HCT116 (cell line): ENCODE data around the gene SUSD6. TPM values are rescaled to one million over a fixed set of nuclear protein-coding genes. Genes with fewer than 3 reads are reported as not detected.

ENCODE experiments used
- ATAC-seq: fragments of 200-7000 bp; cut with Tn5 transposase; 2 replicates; pipeline ENCODE4 v1.9.1; 2020; ENCODE audit warnings: mild to moderate bottlenecking, moderate library complexity
- BruUV-seq: library from RNA; stranded (reverse); fragments of 400-500 nt; replicated peaks from 2 replicates; lab custom pipeline; 2021; lab: Mats Ljungman, UMichigan
- CTCF ChIA-PET: fragments of 300-600 bp; sonication (Branson Sonifier 250); formaldehyde crosslinking; loops from one replicate; lab custom pipeline; 2021; ENCODE audit warnings: antibody characterized with exemption; lab: Charles Lee
- POLR2A ChIA-PET: fragments of 300-600, 350-600 bp; sonication (Branson Sonifier 250); formaldehyde crosslinking; loops from one replicate; lab custom pipeline; 2021; ENCODE audit warnings: antibody characterized with exemption; lab: Charles Lee
- RAD21 ChIA-PET, 2 experiments: fragments of 300-600 bp; sonication (Branson Sonifier 250); formaldehyde crosslinking; loops; one replicate each; lab custom pipeline; 2023; ENCODE audit warnings: low total read pairs in 2 of 2; ENCODE audit not compliant: uncharacterized antibody in 2 of 2, unreplicated experiment in 2 of 2, low non-redundant PET in 1 of 2; lab: Charles Lee
- DNase-seq: peaks from one replicate; pipeline ENCODE4 v3.0.0-alpha.2; 2010; ENCODE audit warnings: low read depth, low spot score
- H2AFZ ChIP-seq: fragments of 200-600 bp; shearing (Covaris generic), sonication (generic); 2 replicates; pipeline ENCODE4 v1.6.1; 2017; ENCODE audit warnings: low read depth, mixed run types, mixed read lengths, antibody characterized with exemption, low read length; ENCODE audit not compliant: poor library complexity, severe bottlenecking
- H3K27ac ChIP-seq: 2 replicates; pipeline ENCODE4 v1.5.1; 2012; ENCODE audit warnings: low read depth, low read length
- H3K27me3 ChIP-seq: fragments of 200-600 bp; sonication (generic); 2 replicates; pipeline ENCODE4 v1.6.1; 2016; ENCODE audit warnings: mixed run types, low read length, mixed read lengths; ENCODE audit not compliant: insufficient read depth
- H3K36me3 ChIP-seq, 2 experiments: fragments of 200-500 bp in 1 of 2; fragments of 200-600 bp in 1 of 2; sonication (Bioruptor generic) in 1 of 2; sonication (generic) in 1 of 2; 2 replicates each; pipeline versions ENCODE4 v1.5.1 to v1.6.1; 2014 to 2016; ENCODE audit warnings: low read length in 2 of 2, inconsistent platforms in 1 of 2, mixed read lengths in 1 of 2, mixed run types in 1 of 2; ENCODE audit not compliant: insufficient read depth in 2 of 2, control insufficient read depth in 1 of 2
- H3K4me1 ChIP-seq, 2 experiments: fragments of 200-600 bp in 1 of 2; sonication (generic) in 1 of 2; 2 replicates each; pipeline versions ENCODE4 v1.5.1 to v1.6.1; 2012 to 2017; ENCODE audit warnings: low read length in 2 of 2, inconsistent platforms in 1 of 2, mild to moderate bottlenecking in 1 of 2, mixed read lengths in 1 of 2, mixed run types in 1 of 2, moderate library complexity in 1 of 2; ENCODE audit not compliant: insufficient read depth in 2 of 2, control insufficient read depth in 1 of 2
- H3K4me2 ChIP-seq: fragments of 200-600 bp; sonication (generic); 2 replicates; pipeline ENCODE4 v1.6.1; 2017; ENCODE audit warnings: mixed run types, low read length, mixed read lengths
- H3K4me3 ChIP-seq, 2 experiments: fragments of 200-600 bp in 1 of 2; sonication (generic) in 1 of 2; replicated peaks in 1 of 2; 2 replicates each; pipeline ENCODE4 v1.5.1; 2011 to 2016; ENCODE audit warnings: low read length in 2 of 2, control low read depth in 1 of 2, low read depth in 1 of 2, mild to moderate bottlenecking in 1 of 2, mixed read lengths in 1 of 2, mixed run types in 1 of 2
- H3K79me2 ChIP-seq: fragments of 200-600 bp; sonication (generic); 2 replicates; pipeline ENCODE4 v1.6.1; 2017; ENCODE audit warnings: mild to moderate bottlenecking, mixed run types, low read length, moderate library complexity, mixed read lengths; ENCODE audit not compliant: insufficient read depth
- H3K9ac ChIP-seq: fragments of 200-600 bp; sonication (generic); 2 replicates; pipeline ENCODE4 v1.6.1; 2016; ENCODE audit warnings: low read length, mixed read lengths
- H3K9me2 ChIP-seq: fragments of 200-600 bp; sonication (generic), shearing (Covaris generic); 2 replicates; pipeline ENCODE4 v1.6.1; 2017; ENCODE audit warnings: mixed run types, mild to moderate bottlenecking, moderate library complexity; ENCODE audit not compliant: insufficient read depth
- H3K9me3 ChIP-seq, 2 experiments: fragments of 200-500 bp in 1 of 2; fragments of 200-600 bp in 1 of 2; sonication (Bioruptor generic) in 1 of 2; sonication (generic) in 1 of 2; 2 replicates each; pipeline ENCODE4 v1.6.1; 2014 to 2017; ENCODE audit warnings: low read length in 2 of 2, mixed read lengths in 2 of 2, inconsistent platforms in 1 of 2, low read depth in 1 of 2, mild to moderate bottlenecking in 1 of 2, mixed run types in 1 of 2, moderate library complexity in 1 of 2; ENCODE audit not compliant: control insufficient read depth in 1 of 2, insufficient read depth in 1 of 2
- H4K20me1 ChIP-seq: fragments of 200-600 bp; sonication (generic), shearing (Covaris generic); 2 replicates; pipeline ENCODE4 v1.6.1; 2017; ENCODE audit warnings: mixed run types, mild to moderate bottlenecking, moderate library complexity; ENCODE audit not compliant: insufficient read depth
- CBX3 ChIP-seq: IDR thresholded peaks from 2 replicates; pipeline ENCODE4 v1.6.1; 2012; ENCODE audit warnings: low read depth
- CEBPB ChIP-seq: IDR thresholded peaks from 2 replicates; pipeline ENCODE4 v1.6.1; 2012; ENCODE audit warnings: low read depth
- EGR1 ChIP-seq: IDR thresholded peaks from 2 replicates; pipeline ENCODE4 v1.6.1; 2012; ENCODE audit warnings: low read depth
- ELF1 ChIP-seq: IDR thresholded peaks from 2 replicates; pipeline ENCODE4 v1.6.1; 2012; ENCODE audit warnings: low read depth, borderline replicate concordance
- EZH2 ChIP-seq: fragments of 200-600 bp; sonication (generic); IDR thresholded peaks from 2 replicates; pipeline ENCODE4 v1.6.1; 2017; ENCODE audit warnings: antibody characterized with exemption, mixed run types
- FOSL1 ChIP-seq: IDR thresholded peaks from 2 replicates; pipeline ENCODE4 v1.6.1; 2012; ENCODE audit warnings: low read depth
- JUND ChIP-seq: IDR thresholded peaks from 2 replicates; pipeline ENCODE4 v1.6.1; 2012
- POLR2A ChIP-seq: IDR thresholded peaks from 2 replicates; pipeline ENCODE4 v1.7.0; 2011; ENCODE audit warnings: borderline replicate concordance; ENCODE audit not compliant: insufficient read depth, insufficient read length; ENCODE audit errors: extremely low read depth
- POLR2AphosphoS5 ChIP-seq: IDR thresholded peaks from 2 replicates; pipeline ENCODE4 v1.6.1; 2011; ENCODE audit warnings: mild to moderate bottlenecking, low read depth, low read length, moderate library complexity
- RAD21 ChIP-seq: IDR thresholded peaks from 2 replicates; pipeline ENCODE4 v1.6.1; 2012; ENCODE audit warnings: low read depth, mild to moderate bottlenecking
- SIN3A ChIP-seq: IDR thresholded peaks from 2 replicates; pipeline ENCODE4 v1.6.1; 2012; ENCODE audit warnings: low read depth
- SP1 ChIP-seq: IDR thresholded peaks from 2 replicates; pipeline ENCODE4 v1.6.1; 2012; ENCODE audit warnings: low read depth
- TCF7L2 ChIP-seq: IDR thresholded peaks from 2 replicates; pipeline ENCODE4 v1.7.0; 2011; ENCODE audit warnings: borderline replicate concordance, inconsistent platforms; ENCODE audit not compliant: insufficient read depth, insufficient read length; ENCODE audit errors: extremely low read depth
- YY1 ChIP-seq: IDR thresholded peaks from 2 replicates; pipeline ENCODE4 v1.6.1; 2011; ENCODE audit warnings: low read length, low read depth, moderate library complexity, mild to moderate bottlenecking; ENCODE audit not compliant: insufficient replicate concordance; ENCODE audit errors: extremely low read depth
- ZFX ChIP-seq: fragments of 450-650 bp; IDR thresholded peaks from 2 replicates; pipeline ENCODE4 v1.6.1; 2017
- intact Hi-C: fragments of 100-400 bp; cut with micrococcal nuclease; formaldehyde crosslinking; loops from 2 replicates; pipeline ENCODE4 v1.10.0; 2022
- total RNA-seq: library from RNA; stranded (reverse); gene quantifications from one replicate; pipeline ENCODE4 v1.2.1, GENCODE V29; 2021; ENCODE audit not compliant: unreplicated experiment
- TF ChIP-seq, protein P1 (sequence below): IDR thresholded peaks from 2 replicates; pipeline ENCODE4 v1.6.1; 2012
- TF ChIP-seq, protein P2 (sequence below): IDR thresholded peaks from 2 replicates; pipeline ENCODE4 v1.6.1; 2012
- TF ChIP-seq, protein P3 (sequence below): IDR thresholded peaks from 2 replicates; pipeline ENCODE4 v1.6.1; 2012; ENCODE audit warnings: low read depth
- TF ChIP-seq, protein P4 (sequence below), 3 experiments: fragments of 200-600 bp in 1 of 3; sonication (generic) in 1 of 3; IDR thresholded peaks in 2 of 3; conservative IDR thresholded peaks in 1 of 3; 2 replicates each; pipeline ENCODE4 v1.5.1; 2012 to 2017; ENCODE audit warnings: low read depth in 2 of 3, low read length in 2 of 3, antibody characterized with exemption in 1 of 3, borderline replicate concordance in 1 of 3, control low read depth in 1 of 3, mild to moderate bottlenecking in 1 of 3, mixed read lengths in 1 of 3, mixed run types in 1 of 3, moderate library complexity in 1 of 3; ENCODE audit not compliant: insufficient read depth in 1 of 3

The SUSD6 gene
- total RNA-seq, 1 experiment from 2014 or later = 6.4 TPM

DNA sequence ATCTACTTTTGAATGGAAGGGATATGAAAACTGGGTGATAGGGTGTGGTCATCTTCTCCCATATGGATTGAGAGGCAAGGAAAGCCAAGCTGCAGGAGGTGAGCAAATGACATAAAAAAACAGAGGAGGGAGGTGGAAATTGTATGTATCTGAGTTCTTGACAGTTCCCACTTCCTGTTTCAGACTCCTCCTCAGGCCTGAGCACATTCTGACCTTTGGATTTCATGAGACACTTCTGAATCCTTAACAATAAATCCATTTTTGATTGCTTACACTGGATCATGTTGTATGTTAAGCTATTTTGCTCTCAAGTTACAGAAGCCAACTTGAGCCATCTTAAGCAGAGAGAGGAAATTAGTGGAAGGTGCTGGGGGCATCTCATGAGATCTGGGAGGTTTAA, 143.9 kb downstream of the SUSD6 start:
- Histone ChIP-seq H3K4me3 (no peak overlapping the region), H4K20me1 (no peaks in the 10 kb centered on the region), H3K4me1 (no peaks in the 10 kb centered on the region), H3K36me3 (no peaks in the 10 kb centered on the region), H3K9ac (no peak overlapping the region), H3K9me3 (no peaks in the 10 kb centered on the region), H3K4me2 (no peak overlapping the region), H3K9me2 (no peaks in the 10 kb centered on the region), H2AFZ (no peak overlapping the region), H3K79me2 (no peaks in the 10 kb centered on the region), H3K27ac (no peak overlapping the region), H3K27me3 (no peaks in the 10 kb centered on the region)
- ChIA-PET RAD21 (no interaction called here), POLR2A (interaction anchor here (1.4 kb wide), 1 partner anchor 11 kb away, joined by 4 read pairs; the partner anchor contains the start of gene SRSF5), CTCF (no interaction called here)
- DNase-seq = no peak
- ATAC-seq = no peak
- TF ChIP-seq, protein P1, sequence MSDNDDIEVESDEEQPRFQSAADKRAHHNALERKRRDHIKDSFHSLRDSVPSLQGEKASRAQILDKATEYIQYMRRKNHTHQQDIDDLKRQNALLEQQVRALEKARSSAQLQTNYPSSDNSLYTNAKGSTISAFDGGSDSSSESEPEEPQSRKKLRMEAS = no peak
- no peak for TF ChIP-seq SIN3A
- TF ChIP-seq, protein P2, sequence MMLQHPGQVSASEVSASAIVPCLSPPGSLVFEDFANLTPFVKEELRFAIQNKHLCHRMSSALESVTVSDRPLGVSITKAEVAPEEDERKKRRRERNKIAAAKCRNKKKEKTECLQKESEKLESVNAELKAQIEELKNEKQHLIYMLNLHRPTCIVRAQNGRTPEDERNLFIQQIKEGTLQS = no peak
- TF ChIP-seq POLR2A = no peak
- TF ChIP-seq SP1 = no peak
- TF ChIP-seq ZFX = no peak
- no peak for TF ChIP-seq TCF7L2
- TF ChIP-seq JUND = no peak
- no peak for TF ChIP-seq CBX3
- no peak for TF ChIP-seq EGR1
- TF ChIP-seq YY1 = no peak
- TF ChIP-seq, protein P3, sequence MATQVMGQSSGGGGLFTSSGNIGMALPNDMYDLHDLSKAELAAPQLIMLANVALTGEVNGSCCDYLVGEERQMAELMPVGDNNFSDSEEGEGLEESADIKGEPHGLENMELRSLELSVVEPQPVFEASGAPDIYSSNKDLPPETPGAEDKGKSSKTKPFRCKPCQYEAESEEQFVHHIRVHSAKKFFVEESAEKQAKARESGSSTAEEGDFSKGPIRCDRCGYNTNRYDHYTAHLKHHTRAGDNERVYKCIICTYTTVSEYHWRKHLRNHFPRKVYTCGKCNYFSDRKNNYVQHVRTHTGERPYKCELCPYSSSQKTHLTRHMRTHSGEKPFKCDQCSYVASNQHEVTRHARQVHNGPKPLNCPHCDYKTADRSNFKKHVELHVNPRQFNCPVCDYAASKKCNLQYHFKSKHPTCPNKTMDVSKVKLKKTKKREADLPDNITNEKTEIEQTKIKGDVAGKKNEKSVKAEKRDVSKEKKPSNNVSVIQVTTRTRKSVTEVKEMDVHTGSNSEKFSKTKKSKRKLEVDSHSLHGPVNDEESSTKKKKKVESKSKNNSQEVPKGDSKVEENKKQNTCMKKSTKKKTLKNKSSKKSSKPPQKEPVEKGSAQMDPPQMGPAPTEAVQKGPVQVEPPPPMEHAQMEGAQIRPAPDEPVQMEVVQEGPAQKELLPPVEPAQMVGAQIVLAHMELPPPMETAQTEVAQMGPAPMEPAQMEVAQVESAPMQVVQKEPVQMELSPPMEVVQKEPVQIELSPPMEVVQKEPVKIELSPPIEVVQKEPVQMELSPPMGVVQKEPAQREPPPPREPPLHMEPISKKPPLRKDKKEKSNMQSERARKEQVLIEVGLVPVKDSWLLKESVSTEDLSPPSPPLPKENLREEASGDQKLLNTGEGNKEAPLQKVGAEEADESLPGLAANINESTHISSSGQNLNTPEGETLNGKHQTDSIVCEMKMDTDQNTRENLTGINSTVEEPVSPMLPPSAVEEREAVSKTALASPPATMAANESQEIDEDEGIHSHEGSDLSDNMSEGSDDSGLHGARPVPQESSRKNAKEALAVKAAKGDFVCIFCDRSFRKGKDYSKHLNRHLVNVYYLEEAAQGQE = no peak
- TF ChIP-seq, protein P4, sequence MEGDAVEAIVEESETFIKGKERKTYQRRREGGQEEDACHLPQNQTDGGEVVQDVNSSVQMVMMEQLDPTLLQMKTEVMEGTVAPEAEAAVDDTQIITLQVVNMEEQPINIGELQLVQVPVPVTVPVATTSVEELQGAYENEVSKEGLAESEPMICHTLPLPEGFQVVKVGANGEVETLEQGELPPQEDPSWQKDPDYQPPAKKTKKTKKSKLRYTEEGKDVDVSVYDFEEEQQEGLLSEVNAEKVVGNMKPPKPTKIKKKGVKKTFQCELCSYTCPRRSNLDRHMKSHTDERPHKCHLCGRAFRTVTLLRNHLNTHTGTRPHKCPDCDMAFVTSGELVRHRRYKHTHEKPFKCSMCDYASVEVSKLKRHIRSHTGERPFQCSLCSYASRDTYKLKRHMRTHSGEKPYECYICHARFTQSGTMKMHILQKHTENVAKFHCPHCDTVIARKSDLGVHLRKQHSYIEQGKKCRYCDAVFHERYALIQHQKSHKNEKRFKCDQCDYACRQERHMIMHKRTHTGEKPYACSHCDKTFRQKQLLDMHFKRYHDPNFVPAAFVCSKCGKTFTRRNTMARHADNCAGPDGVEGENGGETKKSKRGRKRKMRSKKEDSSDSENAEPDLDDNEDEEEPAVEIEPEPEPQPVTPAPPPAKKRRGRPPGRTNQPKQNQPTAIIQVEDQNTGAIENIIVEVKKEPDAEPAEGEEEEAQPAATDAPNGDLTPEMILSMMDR (IDR thresholded peaks at IDR 0.05 in 2 of 3, conservative IDR thresholded peaks at IDR 0.05 in 1 of 3; ENCODE audit: borderline replicate concordance in 1 of 3, insufficient read depth in 1 of 3, low read depth in 2 of 3, low read length in 2 of 3) = no peak
- no peak for TF ChIP-seq CEBPB
- no peak for TF ChIP-seq RAD21
- TF ChIP-seq ELF1 = no peak
- no peak for TF ChIP-seq FOSL1
- TF ChIP-seq EZH2 = no peak
- TF ChIP-seq POLR2AphosphoS5 = no peak
- intact Hi-C loops = no loop called here
- no TSS peak for BruUV-seq
